CD4-positive, alpha-beta T cell treated with Interferon alpha-2 for 1 hour (primary cell): ENCODE measurements around the gene TSPAN4.

Experiments
- DNase-seq, 2 donors: peaks; one replicate each; pipeline ENCODE4 v3.0.0-alpha.2; 2020 to 2022

The TSPAN4 gene

DNA sequence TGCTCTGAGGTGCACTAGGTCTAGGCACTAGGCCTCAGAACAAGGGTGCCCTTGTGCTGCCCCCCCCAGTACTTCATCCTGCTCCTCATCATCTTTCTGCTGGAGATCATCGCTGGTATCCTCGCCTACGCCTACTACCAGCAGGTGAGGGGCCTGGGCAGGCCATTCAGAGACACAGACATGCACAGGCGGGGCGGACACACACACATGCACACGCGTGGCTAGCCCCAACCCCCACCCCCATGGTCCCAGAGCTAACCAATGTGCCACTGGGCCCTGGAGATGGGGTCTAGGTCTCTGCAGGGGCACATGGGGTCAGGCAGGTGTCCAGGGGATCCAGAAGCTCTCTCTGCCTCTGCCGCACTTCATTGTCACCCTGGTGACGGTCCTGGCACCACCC is 6.0 kb upstream of the TSPAN4 start:
- no peak for DNase-seq

DNA sequence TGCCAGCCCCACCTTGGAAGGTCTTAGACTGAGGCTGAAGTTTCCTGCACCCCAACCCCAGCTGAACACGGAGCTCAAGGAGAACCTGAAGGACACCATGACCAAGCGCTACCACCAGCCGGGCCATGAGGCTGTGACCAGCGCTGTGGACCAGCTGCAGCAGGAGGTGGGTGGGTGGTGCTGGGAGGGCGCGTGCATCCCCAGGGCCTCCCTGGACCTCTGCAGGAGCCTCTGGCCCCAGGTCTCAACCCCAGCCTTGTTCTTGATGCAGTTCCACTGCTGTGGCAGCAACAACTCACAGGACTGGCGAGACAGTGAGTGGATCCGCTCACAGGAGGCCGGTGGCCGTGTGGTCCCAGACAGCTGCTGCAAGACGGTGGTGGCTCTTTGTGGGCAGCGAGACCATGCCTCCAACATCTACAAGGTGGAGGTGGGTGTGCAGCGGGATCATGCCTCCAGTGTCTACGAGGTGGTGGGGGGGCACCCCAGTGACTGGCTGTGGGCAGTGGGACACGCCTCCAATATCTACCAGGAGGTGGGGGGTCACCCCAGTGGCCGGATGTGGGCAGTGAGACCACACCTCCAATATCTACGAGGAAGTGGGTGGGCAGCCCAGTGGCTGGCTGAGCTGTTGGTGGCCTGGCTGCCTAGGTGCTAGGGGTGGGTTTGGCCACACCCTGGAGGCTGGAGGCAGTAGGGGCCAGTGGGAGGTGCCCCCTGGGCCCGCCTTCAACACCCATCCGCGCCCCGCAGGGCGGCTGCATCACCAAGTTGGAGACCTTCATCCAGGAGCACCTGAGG is 5.3 kb upstream of the TSPAN4 start:
- no peak for DNase-seq

DNA sequence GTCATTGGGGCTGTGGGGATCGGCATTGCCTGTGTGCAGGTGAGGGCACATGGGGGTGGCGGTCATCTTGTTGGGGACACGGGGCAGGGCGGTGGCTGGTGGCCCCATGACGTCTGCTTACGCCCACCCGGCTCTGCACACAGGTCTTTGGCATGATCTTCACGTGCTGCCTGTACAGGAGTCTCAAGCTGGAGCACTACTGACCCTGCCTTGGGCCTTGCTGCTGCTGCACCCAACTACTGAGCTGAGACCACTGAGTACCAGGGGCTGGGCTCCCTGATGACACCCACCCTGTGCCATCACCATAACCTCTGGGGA is 4.7 kb upstream of the TSPAN4 start:
- DNase-seq, result no peak

DNA sequence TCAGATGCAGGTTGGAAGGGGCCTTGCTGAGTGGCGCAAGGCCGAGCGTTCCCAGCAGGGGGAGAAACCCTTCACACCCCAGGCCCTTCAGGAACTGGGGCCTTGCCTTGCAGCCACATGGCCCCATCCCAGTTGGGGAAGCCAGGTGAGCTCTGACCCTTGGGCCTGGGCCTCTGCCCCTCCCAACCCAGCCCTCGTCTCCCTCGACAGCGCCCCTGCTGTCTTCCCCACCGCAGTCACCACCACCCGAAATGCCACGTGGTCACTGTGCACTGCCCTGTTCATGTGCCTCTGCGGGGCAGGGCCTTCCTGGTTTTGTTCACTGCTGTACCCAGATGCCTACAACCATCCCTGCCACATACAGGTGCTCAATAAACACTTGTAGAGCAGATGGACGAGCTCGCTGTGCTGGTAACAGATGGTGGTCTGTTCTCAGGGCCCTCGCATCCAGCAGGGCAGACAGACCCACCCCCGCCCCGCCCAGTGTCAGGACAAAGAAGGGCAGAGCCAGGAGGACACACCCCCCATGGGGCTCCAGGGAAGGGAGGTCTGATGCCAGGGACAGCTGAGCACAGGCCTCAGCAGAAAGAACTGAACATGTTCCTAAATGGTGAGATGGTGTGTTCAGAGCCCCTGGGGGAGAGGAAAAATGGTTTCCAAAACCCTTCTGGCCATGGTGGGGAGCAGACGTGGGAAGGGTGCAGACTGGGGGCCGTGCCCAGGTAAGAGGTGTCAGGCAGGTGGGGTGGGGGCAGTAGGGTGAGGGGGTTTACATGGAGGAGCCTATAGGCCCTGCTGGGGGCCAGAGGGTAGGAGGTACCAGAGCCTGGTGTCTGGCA is 4.0 kb upstream of the TSPAN4 start:
- no peak for DNase-seq

DNA sequence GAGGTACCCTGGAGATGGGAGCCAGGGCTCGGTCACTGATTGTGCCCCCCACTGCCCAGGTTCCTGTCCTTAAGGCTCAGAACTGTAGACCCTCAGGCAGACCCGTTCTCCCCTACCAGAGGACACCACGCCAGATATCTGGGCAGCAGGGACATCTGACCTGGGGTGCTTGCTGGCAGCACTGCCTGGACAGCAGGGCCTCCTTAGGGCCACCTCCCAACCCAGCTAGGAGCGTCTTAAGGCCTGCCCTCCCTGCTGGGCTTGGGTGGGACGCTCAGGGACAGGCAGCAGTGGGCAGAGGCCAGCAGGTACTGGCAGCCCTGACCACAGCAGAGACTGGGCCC is 3.4 kb upstream of the TSPAN4 start:
- no peak for DNase-seq

DNA sequence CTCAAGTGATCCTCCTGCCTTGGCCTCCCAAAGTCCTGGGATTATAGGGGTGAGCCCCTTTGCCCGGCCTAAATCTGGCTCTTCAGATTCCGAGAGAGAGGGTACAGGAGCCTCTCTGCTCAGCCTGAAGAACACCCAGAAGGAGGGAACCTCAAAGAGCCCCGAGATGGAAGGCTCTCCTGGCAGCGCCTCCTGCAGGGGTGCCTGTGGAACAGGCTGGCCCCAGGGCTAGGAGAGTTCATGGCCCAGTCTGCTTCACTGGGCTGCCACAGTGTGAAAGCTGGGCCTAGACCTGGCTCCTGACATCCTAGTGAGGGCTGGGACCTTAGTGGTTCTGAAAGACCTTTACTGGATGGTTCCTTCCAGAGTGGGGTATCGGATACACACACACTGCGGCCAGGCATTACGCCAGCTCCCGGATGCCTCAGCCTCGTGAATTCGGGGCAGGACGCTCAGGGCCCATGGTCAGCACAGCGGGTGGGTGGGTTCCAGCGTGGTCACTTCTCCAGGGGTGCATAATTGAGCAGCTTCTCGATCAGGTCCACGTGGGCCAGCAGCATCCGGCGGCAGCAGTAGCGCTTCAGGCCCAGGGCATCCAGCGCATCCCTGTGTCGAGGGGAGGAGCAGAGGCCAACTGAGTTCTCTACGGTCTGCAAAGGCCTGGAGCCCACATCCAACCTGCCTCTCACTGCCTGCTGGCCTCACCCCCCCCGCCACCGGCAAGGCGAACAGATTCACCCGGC is 2.6 kb upstream of the TSPAN4 start:
- no peak for DNase-seq

DNA sequence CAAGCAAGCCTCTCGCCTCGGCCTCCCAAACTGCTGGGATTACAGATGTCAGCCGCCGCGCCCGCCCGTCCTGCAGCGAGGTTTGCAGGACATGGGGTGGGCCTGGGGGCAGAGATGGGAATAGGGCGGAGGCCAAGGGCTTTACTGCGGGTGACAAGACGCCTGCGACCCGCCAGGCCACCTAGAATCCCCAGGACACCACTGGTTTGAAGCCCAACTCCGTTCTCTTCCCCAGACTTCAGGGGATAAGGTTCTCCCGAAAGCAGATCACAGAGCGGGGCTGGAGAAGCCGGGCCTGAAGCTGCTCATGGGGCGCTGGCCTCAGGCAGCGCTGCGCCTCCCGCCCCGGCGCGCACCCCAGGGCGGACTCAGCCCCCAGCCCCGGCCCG is 677 bp upstream of the TSPAN4 start:
- no peak for DNase-seq

DNA sequence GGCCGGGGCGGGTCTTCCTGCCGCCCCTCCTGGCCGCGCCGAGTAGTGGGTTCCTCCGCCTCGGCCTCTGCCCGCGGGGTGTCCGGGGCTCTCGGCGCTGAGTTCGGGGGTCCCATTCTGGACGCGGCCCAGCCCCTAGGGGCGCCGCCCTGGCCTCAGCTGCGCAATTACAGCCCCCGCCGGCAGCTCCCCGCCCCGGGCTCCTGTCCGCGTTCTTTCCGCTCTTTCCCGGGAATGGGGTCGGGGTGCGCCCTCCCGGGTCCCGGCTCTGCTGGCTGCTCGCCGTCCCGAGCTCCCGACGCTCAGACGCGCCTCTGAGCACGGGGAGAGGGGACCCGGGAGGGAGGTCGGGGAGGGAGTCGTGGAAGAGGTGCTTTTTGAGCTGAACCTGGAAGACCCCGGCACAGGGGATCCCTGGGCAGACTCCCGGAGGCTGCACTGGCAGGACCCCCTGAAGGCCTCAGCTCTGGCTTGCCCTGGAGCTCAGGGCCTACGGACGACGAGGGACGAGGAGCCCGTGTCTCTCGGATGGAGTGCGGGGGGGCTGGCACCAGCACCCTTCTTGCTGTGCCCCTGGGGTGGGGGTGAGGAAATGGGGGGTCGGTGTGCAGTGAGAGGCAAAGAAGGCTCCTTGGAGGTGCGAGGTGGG is 558 bp downstream of the TSPAN4 start:
- no peak for DNase-seq

DNA sequence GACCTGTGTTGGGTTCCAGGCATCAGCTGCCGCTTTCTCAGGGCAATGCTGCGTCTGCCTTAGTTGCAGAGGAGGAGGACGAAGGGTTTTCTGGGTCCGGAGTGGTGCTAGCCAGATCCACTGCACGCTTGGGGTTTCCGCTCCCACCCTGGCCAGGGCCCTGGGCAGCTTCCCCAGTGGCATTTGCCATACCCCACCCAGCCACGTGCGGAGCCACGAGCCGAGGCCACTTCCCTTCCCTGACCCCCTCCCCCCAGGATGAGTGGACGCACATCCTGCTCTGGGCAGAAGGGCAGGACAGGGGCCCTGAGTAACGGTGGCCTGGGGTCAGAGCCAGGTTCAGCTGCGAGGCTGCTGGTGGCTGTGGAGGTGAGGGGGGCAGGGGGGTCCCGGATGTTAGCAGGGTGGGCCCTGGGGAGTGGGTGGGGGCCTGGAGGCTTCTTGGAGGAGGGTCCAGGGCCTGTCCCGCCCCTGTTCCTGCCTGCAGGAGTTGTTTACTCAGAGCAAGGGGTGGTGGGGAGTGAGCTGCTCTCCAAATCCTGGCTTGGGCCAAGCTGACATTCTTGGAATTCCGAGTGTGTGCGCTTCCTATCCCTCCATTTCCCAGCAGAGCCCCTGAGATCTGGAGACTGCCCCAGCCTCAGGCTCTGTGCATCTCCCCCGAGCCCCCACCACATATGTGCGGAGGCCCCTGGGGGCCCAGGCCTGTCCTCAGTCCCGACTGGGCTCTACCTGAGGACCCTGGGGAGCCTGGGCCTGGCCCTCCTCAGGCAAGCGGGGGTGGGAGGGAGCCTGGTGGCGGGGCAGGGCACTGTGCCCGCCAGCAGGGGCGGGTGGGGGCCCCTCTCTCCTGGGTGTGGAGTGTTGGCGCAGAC is 1.4 kb downstream of the TSPAN4 start:
- DNase-seq, result peak in 1 of 2 donors; percentile 57

DNA sequence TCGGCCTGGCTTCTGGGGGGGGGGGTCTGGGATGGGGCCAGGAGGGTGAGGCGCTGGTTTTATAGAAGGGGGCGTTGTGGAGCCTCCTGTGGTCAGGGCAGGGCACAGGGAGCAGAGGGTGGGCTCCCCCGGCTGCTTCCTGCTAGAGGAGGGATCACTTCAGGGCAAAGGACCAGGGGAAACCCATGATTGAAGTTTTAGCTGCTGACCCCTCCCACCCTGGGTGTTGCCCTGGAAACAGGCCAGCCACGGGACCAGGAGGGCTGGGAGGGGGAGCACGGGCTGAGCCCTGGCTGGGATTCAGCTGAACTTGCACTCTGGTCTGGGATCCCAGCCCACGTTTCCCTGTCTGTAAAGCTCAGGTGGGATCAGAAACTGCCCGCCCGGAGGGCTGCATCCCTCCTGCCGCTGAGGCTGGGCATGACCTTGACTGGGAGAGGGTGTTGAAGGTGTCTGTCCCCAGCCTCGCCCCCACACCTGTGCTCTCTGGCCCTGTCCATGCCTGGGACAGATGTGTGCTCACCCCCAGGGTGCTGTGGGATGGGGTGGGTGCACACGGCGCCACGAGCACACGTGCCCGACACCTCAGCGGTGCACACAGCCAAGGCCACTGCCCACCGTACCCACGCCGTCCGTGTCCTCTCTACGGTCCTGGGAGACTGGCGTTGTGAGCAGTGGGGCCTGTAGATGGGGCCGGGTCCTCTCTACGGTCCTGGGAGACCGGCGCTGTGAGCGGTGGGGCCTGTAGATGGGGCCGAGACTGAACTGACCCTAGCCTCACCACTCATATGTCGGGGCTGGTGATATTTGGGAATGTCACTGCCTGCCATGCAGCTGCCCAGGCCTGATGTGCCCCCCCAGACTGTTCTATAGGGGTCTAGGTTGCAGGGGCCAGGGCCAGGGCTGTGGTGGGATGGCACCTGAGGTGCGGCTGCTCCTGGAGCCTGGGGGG is 2.3 kb downstream of the TSPAN4 start:
- DNase-seq, result peak in 1 of 2 donors; percentile 45

DNA sequence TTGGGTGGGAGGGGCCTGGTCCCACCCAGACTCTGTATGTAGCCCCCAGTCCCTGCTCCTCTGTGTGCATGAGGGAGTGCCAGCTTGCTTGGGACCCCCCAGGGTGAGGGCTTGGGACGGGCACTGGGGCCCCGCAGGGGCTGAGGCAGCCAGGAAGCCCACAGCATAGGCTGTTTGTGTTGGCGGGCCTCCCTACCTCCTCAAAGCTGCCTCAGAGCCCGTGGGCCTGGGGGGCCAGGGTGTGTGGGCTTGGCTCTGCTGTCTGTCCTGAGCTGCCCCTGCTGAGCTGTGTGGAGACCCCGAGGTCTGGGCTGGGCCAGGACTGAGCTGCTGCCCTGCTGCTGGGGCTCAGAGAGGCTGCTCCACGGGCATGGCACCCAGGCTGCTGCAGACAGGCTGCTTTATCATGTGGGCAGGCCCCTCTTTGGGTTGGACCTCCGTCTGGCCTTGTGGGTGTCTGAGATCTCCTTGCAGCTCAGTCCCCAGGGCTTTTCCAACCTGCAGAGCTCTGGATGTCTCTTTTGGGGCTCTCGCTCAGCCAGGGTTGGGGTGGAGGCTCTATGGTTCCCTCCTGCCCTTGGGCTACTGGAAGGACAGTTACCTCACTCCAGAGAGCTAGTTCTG is 3.3 kb downstream of the TSPAN4 start:
- DNase-seq, result no peak

DNA sequence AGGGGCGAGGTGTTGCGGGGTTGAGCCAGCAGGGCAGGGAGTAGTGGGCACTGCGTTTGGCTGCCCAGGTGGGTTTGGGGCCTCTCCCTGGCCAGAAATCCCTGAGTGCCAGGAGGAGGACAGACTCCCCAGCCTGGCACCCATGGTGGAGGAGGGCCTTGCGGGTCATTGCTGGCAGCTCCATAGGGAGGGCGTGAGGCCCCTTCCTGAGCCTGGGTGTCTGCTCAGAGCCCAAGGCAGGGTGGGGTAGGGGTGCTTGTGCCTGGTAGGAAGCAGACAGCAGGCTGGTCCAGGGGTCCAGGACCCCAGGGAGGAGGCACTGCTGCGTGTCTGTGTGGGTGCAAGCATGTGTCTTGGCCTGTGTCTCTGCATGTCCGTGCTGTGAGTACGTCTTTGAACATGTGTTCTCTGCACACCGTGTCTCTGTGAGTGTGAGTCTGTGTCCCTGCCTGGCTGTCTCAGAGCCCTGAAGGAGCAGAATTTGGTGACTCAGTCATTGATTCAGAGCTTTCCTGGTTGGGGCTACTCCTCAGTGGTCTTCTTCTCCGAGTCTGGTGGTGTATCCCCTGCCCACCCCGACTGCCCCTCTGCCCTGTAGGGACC is 3.9 kb downstream of the TSPAN4 start:
- no peak for DNase-seq

DNA sequence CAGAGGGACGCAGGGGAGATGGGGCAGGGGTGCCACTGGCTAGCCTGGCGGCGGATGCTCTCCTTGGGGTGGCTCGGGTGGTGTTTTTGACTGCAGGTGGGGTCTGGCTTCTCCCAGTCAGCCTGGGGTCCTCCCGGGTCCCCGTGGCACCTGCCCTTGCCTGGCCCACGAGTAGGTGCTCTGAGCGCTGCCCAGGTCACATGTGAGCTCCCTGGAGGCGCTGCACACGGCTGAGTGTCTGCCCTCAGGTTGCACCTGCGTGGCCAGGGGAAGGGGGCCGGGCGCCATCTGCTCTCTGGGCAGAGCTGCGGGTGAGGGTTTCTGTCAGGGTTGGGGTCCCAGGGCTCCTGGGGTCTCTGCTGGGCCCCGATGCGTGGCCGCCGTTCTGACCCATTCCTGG is 5.2 kb downstream of the TSPAN4 start:
- DNase-seq, result no peak

DNA sequence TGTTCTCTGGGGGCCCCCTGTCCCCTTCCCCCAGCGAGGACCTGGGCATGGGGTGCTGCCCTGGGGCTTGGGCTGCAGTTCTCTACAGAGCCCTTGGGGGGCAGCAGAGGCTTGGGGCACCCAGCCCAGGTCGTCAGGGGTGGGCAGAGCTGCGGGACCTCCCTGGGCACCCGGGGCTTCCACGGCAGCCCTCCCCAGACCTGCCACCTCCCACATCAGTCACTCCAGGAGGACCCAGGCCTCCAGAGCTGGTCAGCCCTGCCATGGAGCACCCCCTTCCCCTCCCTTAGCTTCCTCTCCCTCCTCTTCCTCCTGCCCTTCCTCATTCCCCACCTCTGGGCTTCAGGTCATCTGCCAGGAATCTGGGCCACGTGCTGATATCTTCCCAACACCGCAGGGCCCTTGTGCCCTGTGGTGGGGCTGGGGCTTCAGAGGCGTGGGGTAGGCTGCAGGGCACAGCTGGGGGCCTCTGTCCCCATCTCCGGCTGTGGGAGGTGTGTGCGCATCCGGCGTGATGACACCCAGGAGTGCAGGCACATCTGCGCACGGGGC is 5.8 kb downstream of the TSPAN4 start:
- peak; percentile 60 to 72 for DNase-seq

DNA sequence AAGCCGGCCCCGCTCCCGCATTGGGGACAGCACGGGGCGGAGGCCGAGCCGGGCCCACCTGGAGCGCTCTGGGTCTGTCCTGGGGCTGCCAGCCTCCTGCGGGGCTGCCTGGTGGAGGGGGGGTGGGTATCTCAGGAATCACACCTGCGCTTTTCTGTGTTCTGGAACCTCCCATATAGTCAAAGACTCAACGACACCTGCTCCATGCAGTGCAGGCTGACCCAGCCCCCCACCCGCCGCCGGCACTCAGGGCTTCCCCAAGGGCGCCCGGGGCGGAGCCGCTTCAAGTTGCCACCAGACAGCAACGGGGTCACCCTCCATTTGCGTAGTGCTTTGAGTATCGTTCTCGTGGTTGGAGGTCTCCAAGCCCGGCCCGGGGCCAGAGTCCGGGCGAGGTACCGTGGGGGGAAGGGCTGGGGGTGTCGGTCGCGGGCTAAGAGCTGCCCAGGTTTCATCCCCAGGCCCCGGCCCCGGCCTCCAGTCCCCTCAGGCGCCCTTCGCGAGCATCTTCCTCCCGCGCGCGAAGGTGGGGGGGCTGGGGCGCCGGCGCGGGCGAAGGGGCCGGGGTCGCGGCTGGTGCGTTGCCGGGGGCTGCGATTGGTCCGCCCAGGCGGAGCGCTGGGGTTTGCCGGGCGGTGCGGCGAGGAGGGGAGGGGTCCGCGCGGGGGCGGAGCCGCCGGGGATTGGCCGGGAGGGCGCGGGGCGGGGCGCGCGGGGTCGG is 6.6 kb downstream of the TSPAN4 start:
- peak in 1 of 2 donors; percentile 48 for DNase-seq

DNA sequence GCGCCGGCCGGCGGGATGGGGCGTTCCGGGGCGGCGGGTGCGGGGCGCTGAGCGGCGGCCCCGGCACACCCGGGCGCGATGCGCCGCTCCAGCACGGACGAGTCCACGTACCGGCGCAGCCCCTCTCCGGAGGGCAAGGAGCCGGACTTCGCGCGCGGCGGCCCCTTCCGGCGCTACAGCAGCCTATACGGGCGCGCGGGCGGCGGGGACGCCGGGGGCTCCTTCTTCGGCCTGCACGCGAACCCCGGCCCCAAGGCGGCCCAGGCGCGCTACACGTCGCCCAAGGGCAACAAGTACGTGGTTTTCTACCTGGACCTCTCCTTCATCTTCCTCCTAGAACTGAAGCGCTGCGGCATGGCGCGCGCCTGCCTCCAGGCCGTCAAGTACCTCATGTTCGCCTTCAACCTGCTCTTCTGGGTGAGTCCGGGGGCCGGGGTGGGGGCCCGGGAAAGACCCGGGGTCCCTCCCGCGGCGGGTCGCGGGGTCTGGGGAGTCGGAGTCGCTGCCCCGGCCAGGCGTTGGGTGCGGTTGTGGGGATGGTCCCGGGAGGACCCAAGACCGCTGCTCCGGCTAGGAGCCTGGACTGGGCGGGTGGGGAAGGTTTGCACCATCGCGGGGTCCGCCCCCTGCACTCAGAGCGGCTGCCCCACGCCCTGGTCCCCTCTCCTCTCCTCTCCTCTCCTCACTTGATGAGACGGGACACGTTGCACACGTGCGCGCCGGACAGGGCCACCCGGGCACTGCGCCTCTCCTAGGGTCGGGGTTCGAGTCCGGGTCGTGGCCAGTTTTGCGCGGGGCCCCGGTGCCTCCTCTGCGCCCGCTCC is 7.5 kb downstream of the TSPAN4 start:
- no peak for DNase-seq

DNA sequence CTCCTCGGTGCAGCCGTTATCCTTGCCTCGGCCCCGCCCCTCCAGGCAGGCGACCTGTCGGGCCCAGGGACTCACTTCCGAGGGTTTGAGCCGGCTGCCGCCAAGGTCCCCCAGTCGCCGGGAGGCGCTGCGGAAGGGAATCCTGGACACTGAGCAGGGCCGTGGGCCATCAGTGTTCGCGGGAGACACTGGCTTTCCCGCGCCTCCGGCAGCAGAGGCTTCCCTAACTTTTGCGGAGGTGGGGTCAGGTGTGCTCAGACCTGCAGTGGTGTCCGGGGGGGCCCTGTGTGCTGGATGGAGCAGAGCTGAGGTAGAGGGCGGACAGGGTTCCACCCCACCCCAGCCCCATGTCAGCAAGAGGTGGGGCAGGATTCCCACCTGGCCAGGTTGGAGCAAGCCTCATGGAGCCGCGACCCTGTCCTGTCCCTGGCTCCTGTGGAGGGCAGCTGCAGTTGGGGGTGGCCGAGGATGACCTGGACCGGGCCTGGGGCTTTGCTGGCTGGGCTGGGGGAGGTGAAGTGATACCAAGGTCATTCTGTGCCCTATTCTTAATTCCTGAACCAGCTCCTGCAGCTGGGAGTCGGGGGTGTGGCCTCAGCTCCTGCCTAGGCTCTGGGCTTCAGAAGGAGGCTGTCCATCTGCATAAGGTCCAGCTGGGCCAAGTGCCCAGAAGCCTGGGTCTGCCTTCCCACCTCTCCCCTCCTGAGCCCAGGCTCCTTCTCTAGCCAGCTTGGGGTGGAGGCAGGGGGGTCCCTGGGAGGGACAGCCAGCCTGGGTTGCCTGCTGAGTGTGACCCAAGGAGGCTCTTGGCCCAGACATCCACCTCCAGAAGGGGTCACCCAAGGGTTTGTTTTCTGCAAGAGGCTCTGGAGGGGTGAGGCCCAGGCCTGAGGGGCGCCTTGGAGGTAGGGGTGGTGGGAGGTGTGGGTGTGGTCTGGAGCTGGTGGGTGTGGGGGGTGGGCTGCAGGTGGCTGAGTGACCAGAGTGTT is 8.4 kb downstream of the TSPAN4 start:
- DNase-seq, result no peak
